HEK293T (cell line): ENCODE measurements around the gene SUSD1.

Source experiments
- BHLHE40 ChIP-seq: fragments of 450-650 bp; IDR thresholded peaks from 2 replicates; pipeline ENCODE4 v1.6.1; 2016; ENCODE audit warnings: mild to moderate bottlenecking, moderate library complexity, borderline replicate concordance
- ELF4 ChIP-seq: fragments of 450-650 bp; IDR thresholded peaks from 2 replicates; pipeline ENCODE4 v1.6.1; 2017; ENCODE audit warnings: antibody characterized with exemption
- FOXA1 ChIP-seq: fragments of 450-650 bp; IDR thresholded peaks from 2 replicates; pipeline ENCODE4 v1.6.1; 2016; ENCODE audit warnings: mild to moderate bottlenecking
- HDGF ChIP-seq: fragments of 450-650 bp; IDR thresholded peaks from 2 replicates; pipeline ENCODE4 v1.6.1; 2017; ENCODE audit warnings: antibody characterized with exemption, borderline replicate concordance
- SP1 ChIP-seq: fragments of 450-650 bp; IDR thresholded peaks from 2 replicates; pipeline ENCODE4 v1.6.1; 2017
- TARDBP ChIP-seq: fragments of 450-650 bp; IDR thresholded peaks from 2 replicates; pipeline ENCODE4 v1.6.1; 2016

DNA sequence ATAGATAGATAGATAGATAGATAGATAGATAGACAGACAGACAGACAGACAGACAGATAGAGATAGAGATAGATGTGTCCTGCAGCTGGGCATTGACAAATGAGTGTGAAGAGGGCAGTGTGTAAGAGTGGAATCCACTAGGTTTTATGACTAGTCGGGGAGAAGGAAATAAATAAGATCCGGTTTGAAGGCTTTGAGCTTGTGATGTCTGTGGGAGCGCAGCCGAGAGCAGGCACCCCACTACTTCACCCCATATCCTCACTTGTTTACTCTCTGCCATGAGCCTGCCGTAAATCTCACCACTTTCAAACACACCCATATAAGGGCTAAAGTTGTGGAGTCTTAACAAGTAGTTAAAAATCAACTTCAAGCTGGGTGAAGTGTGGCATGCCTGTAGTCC, 1.4 kb upstream of the SUSD1 start:
- TF ChIP-seq SP1 (no peak), FOXA1 (no peak), HDGF (no peak), TARDBP (no peak), ELF4 (no peak), BHLHE40 (no peak)
